HG02571 (cell line): Measurements from ENCODE around the gene NUP35.

ENCODE experiments used
- ATAC-seq: cut with Tn5 transposase; IDR thresholded peaks from one replicate; pipeline ENCODE4 v1.9.1; 2021; ENCODE audit warnings: mild to moderate bottlenecking, moderate library complexity; ENCODE audit not compliant: unreplicated experiment

NUP35 gene

GRCh38 chr2:183207110-183207509 is 82.9 kb downstream of the NUP35 start:
- no peak for ATAC-seq

GRCh38 chr2:183209395-183210028 is 85.3 kb downstream of the NUP35 start:
- ATAC-seq, result no peak
